ENCODE data around the gene SNRPB.

The SNRPB gene

GRCh38 chr20:2429051-2429450 lies 41.5 kb downstream of the SNRPB start:
- no peak for DNase-seq (ENCODE audit: low read depth in 2 of 2)

DNA sequence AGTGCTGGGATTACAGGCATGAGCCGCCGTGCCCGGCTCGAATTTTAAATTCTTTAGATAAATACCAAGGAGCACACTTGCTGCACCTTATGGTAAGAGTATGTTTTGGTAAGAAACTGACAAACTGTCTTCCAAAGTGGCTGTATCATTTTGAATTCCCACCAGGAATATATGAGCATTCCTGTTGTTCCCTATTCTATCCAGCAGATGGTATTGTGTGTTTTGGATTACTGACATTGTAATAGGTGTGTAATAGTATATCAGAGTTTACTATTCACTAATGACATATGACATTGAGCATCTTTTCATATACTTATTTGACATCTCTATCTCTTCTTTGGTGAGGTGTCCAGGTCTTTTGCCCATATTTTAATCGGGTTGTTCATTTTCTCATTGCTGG lies 49.3 kb downstream of the SNRPB start:
- DNase-seq (ENCODE audit: low read depth in 2 of 2) = no peak

- DNase-seq (ENCODE audit: low read depth in 2 of 2) = no peak
These were observed 50.1 kb downstream of the SNRPB start for GRCh38 chr20:2420510-2420909.

DNA sequence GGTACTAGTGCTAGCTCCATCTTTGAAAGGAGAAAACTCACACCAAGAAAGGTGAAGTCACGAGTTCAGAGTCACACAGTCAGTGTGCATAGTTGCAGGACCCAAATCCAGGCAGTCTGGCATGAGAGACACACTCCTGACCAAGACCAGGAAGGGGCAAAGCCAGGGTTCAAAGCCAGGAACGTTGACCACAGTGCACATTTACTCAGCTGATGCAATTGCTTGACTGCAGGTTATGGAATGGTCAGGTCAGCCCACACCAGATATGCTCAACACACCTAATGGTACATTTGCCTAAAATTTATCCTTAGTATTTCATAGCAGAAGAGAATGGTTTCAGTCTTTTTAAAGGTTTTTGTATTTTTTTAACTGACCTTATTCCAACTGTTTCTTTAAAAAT lies 52.2 kb downstream of the SNRPB start:
- DNase-seq (ENCODE audit: low read depth in 2 of 2) = no peak

DNA sequence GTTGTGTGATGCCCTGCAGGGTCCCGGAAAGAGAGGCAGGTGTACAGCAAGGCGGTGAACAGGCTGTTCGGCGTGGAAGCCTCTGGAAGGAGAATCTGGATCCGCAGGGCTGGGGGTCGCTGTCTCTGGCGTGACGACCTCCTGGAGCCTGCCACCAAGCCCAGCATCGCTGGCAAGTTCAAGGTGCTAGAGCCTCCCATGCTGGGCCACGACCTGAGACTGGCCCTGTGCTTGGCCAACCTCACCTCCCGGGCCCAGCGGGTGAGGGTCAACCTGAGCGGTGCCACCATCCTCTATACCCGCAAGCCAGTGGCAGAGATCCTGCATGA lies 53.4 kb downstream of the SNRPB start:
- DNase-seq (ENCODE audit: low read depth in 2 of 2) = no peak

DNA sequence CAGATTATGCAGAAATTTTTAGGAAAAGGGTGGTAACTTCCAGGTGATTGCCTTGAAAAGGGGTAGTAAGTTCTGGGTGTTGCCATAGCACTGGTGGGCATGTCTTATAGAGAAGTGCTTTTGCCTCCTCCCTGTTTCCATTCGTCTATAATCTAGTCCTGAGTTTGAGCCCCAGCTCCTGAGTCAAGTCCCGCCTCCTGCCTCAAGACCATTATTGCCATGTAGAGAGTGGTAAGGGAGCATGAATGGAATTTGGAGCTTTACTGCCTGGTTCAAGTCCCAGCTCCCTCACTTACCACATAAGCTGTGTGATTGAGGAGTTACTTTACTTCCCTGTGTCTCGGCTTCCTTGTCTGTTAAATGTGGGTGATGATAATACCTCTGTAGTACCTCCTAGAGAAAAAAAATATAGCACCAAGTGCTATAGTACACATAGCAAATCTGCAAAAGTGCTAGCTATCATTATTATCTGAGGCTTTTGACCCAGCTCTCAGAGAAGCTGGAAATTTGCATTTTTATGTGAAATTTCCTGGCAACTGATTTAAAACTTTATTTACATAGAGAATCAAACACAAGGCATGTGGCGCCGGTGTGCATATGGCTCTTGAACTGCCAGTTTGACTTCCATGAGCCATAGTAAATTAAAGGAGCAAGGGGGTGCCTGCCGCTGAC lies 53.9 kb downstream of the SNRPB start:
- no peak for DNase-seq (ENCODE audit: low read depth in 2 of 2)

Data from stimulated activated CD8-positive, alpha-beta memory T cell treated with anti-CD3 and anti-CD28 coated beads, Interleukin-7, amount 100 ng/mL, for 1 hour (primary cell).